GM21619 (cell line): ENCODE results near the gene MUL1.

ENCODE experiments used
- ATAC-seq: cut with Tn5 transposase; IDR thresholded peaks from one replicate; pipeline ENCODE4 v1.9.1; 2021; ENCODE audit not compliant: unreplicated experiment

The MUL1 gene

GRCh38 chr1:20472121-20472520, 35.8 kb downstream of the MUL1 start:
- ATAC-seq, result no peak

- no peak for ATAC-seq
These were observed 37.8 kb downstream of the MUL1 start for GRCh38 chr1:20470194-20470593.

DNA sequence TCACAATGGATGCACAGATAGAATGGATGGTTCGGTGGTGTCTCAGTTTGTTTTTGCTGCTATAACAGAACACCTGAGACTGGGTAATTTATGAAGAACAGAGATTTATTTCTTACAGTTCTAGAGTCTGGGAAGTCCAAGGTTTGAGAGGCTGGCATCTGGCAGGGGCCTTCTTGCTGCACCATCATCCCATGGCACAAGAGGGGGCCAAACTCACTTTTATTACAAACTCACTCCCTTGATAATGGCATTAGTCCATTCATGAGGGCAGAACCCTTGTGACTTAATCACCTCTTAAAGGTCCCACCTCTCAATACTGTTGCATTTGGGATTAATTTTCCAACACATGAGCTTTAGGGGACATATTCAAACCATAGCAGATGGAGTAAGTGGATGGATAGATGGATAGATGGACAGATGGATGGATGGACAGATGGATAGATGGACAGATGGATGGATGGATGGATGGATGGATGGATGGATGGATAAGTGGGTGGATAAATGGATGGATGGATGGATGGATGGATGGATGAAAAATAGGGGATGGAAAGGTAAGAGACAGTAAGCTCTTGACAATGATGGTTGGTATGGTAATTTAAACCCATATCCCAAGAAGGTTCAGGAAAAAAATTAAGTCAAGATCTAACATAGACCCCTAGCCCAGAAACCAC, 38.4 kb downstream of the MUL1 start:
- ATAC-seq, result no peak

- ATAC-seq, result no peak
These were observed 41.7 kb downstream of the MUL1 start for GRCh38 chr1:20466273-20466672.

DNA sequence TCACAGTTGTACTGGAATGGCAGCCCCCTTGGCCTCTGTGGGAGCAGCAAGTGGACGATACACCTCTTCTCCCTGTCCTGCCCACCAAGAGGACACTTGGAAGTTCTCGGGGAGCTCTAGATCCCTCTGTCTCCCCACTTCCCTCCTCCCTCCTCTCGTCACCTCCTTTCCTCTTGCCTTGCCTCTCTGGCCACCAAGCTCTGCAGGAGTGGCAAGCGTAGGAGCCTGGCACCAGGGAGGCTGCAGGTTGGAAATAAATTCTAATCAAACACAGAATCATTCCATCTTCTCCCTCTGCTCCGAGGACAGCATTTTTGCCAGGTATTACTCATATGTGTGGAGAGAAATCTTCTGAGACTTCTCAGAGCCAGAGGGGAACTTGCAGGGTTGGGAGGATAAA, 42.8 kb downstream of the MUL1 start:
- no peak for ATAC-seq

- no peak for ATAC-seq
These were observed 44.4 kb downstream of the MUL1 start for GRCh38 chr1:20463502-20463901.

DNA sequence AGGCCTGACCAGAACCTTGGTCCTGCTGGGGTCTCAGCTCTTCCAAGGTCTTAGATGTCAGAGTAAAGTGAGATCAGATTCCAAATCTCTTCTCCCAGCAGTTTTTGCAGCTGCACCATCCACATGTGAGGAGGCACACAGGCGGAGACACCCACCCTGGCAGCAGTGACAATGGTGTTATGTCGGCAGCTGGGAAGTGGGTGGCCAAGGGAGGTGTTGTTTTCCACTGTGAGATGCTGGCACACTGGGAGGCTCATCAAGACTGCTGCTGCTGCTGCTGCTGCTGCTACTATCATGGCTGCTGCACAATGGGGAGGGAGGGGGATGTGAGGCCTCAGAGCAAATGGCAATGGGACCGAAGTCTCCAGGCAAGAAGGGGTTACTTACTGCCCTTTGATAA, 45.6 kb downstream of the MUL1 start:
- ATAC-seq, result no peak

GRCh38 chr1:20458717-20459116, 49.2 kb downstream of the MUL1 start:
- no peak for ATAC-seq

GRCh38 chr1:20454004-20454403, 53.9 kb downstream of the MUL1 start:
- no peak for ATAC-seq

- ATAC-seq, result no peak
These were observed 58.1 kb downstream of the MUL1 start for GRCh38 chr1:20449735-20450311.
